ENCODE measurements around the gene PIEZO1. TPM values are rescaled to one million over a fixed set of nuclear protein-coding genes. Genes with fewer than 3 reads are reported as not detected.

The PIEZO1 gene
- total RNA-seq, 2 donors from 2014 or later: 55.7 to 128 TPM

DNA sequence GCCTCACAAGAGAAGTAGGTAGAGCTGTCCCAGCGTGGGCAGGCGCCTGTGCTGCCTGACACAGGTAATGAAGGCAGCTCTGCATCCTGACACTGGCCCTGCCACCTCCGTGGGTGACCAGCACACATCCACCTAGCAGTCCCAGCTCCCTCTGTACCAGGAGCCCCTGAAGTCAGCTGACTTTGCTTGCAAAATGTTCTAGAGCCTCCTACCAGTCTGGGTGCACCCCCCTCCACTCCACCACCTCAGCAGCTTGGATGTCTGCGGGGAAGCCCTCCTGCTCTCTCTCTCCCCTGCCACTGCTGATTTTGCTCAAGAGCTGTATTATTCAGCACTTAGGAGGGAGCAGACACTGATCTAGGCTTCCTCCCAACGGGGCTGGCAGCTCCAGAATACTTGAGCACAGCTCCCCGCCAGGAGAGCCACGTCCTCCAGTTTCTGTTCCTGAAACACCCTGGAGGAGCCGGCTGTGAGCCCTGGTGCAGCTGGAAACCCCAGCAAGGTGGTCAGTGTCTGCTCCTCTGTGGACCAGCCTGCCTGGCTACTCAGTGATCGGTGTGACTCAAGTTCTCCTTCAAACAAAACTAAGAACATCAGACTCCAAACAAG is 79.8 kb downstream of the PIEZO1 start:
- Mint-ChIP-seq H3K27ac (peak overlapping the region; percentile 82 to 92), H3K9me3 (no peaks in the 10 kb centered on the region), H3K36me3 (peaks cover 15% of the 10 kb centered on the region in 2 donors)
- no peak for DNase-seq (ENCODE audit: low spot score in 2 of 2)
- no peak for ATAC-seq

DNA sequence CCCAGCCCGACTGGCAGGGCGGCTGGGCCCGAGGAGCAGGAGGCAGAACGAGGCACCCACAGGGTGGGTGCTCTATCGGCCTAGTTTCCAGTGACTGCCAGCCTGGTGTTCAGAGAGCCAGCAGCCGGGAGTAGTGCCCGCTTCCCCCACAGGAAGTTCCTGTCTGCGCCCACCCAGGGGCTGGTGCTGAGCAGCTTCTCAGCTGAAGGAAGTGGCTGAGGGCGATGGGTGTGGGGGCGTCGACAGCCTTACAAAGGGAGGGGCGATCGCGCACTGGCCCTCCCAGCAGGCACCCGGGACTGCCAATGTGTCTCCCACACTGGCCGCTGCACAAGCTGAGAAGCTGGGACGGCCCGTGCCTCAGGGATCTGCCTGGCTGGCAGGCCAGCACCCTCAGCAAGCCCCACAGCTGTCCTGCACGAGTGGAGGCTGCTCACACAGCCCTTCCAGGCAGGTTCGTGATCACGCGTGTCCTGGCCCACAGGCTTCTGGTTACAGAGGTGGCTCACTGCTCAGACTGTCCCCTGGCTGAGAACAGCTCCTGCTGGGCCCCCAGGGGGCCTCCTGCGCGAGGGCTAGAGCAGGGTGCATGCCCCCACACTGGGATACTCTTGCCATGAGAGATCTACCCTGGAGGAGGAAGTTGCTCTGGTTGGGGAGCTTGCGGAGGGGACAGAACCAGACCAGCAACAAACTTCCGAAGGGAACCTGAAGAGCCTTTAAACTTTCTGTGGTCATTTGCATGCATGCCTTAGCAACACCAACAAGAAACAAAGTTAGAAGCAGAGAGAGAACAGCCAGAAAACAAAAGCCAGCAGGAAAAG is 81.3 kb downstream of the PIEZO1 start:
- Mint-ChIP-seq H3K27ac (peak overlapping the region; percentile 88 to 95), H3K9me3 (no peaks in the 10 kb centered on the region), H3K36me3 (peaks cover 22 to 23% of the 10 kb centered on the region in 2 donors)
- peak; percentile 71 to 72 for DNase-seq (ENCODE audit: low spot score in 2 of 2)
- ATAC-seq: peak; percentile 4 to 47

DNA sequence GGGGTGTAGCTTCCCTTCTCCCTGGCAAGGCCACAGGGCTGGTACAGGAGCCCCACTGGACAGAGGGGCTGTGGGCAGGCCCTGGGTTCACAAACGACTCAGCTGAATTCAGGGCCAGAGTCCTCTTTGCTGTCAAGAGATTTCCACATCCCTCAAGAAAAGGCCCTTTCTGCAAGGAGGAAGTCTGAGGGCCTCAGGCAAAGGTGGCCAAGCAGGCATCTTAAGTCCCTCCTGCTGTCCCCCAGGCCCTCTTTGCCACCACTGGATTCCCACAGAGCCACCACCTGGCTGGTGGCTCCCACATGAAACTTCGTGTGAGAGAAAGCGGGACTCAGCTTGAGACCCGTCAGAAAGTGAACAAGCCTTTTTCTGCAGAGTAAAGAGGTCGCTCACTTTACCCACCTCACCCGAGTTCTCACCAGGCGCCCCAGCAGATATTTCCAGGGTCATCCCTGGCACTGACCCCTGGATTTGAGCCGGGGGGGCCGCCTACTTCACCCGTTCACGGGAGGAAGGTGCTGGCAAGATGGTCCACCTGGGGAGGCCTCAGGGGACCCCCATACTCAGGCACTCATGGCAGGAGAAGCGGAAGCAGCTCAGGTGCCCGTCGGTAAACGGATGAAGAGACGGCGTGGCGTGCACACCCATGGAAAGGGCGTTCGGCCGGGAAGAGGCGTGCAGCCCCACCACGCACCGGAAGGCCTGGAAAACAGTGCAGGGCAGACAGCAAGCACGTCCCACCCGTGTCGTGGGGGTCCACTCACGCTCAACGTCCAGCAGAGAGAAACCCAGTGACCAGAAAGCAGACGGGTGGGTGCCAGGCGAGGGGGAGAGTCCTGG is 82.4 kb downstream of the PIEZO1 start:
- DNase-seq (ENCODE audit: low spot score in 2 of 2) (no peak), ATAC-seq (no peak)
- peak overlapping the region; percentile 88 to 95 for H3K27ac Mint-ChIP-seq
- peaks cover 22 to 23% of the 10 kb centered on the region in 2 donors for H3K36me3 Mint-ChIP-seq
- no peaks in the 10 kb centered on the region for H3K9me3 Mint-ChIP-seq

DNA sequence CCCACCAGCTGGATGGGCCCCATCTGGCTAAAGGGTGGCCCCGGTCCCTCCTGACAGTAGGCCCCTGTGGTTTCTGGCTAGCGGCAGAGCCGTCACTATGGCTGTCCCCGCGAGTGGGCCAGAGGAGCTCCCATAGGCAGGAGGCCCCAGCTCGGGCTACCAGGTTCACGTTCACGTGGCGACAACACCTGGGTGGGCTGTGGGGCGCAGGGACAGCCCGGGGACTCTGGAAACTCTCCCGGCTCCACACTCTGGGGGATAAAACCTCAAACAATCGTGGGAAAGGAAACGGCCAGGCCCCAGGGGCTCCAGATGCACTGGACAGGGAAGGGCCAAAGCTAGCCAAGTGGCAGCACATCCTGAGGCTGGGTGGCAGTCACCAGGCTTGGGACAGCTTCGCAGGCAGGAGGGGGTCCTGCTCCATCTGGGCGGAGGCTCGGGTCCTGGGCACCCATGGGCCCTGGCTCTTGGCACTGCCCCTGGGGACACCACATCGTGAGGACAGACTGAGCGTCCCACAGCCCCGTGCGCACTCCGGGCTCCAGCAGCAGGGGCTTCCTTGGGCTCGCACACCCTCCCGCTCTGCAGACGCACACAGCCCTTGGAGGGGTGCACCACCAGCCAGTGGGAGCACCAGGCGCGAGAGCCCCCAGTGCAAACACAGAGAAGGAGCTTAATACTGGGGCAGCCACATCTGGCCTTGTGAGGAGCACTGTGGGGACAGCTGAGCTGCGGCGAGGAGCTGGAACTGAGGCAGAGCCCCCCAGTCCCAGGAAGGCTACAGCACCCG is 83.2 kb downstream of the PIEZO1 start:
- ATAC-seq (no peak), DNase-seq (ENCODE audit: low spot score in 2 of 2) (no peak)
- H3K36me3 Mint-ChIP-seq: peaks cover 22 to 23% of the 10 kb centered on the region in 2 donors
- H3K9me3 Mint-ChIP-seq: no peaks in the 10 kb centered on the region
- peak overlapping the region; percentile 29 to 88 for H3K27ac Mint-ChIP-seq

DNA sequence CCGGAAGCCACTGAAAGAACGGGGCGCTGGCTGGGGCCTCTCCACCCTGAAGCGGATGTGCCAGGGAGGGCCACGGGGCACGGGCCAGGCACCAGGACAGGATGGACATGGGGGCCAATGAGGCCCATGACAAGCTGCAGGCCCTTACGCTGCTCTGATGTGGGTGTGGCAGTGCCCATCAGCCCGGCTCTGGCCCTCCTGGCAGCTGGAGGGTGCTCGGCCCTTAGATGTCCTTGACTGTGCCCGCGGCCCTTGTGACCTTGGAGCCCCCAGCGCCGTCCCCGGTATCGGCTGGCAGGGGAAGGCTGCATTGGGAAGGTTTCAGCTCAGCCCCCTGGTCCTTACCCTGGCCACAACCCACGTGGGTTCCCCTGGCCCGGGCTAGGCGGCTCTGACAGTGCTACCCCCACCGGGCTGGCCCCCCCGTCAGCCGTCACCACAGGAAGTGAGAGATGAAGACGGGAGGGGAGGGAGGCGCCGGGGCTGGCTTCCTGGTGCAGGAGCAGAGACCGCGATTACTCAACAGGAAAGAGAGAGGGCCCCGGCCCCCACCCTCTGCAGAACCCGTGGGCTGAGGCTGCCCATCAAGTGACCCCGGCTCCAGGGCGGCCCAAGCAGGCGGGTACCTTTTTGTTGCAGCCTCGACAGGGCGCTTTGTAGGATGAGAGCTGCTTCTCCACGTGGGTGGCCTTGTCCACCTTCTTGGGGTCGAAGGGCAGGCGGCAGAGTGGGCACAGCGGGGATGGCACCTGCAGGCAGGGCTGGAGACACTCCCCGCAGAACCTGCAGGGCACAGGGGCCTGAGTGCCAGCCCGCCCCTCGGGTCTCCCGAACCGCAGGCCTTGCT is 84.2 kb downstream of the PIEZO1 start:
- DNase-seq (ENCODE audit: low spot score in 2 of 2) (peak; percentile 88 to 97), ATAC-seq (peak; percentile 82 to 85)
- H3K27ac Mint-ChIP-seq: peak overlapping the region; percentile 88 to 90
- peaks cover 22 to 23% of the 10 kb centered on the region in 2 donors for H3K36me3 Mint-ChIP-seq
- no peaks in the 10 kb centered on the region for H3K9me3 Mint-ChIP-seq

DNA sequence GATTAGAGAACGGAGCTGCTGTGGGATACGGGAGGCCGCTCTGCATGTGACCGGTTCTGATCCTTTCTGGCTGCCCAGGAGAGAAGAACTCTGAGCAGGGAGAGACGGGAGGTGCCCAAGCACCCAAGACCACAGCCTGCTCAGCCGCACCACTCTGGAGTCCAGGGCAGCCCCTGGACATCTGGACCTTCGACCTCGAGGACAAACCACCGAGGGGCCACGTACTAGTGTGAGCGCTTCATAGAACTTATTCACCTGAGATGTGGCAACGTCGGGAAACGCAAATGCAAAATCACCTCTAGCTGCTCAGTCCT is 84.7 kb downstream of the PIEZO1 start:
- Mint-ChIP-seq H3K27ac (peak overlapping the region; percentile 85 to 88), H3K9me3 (no peaks in the 10 kb centered on the region), H3K36me3 (peaks cover 22 to 23% of the 10 kb centered on the region in 2 donors)
- DNase-seq (ENCODE audit: low spot score in 2 of 2) (no peak), ATAC-seq (no peak)

DNA sequence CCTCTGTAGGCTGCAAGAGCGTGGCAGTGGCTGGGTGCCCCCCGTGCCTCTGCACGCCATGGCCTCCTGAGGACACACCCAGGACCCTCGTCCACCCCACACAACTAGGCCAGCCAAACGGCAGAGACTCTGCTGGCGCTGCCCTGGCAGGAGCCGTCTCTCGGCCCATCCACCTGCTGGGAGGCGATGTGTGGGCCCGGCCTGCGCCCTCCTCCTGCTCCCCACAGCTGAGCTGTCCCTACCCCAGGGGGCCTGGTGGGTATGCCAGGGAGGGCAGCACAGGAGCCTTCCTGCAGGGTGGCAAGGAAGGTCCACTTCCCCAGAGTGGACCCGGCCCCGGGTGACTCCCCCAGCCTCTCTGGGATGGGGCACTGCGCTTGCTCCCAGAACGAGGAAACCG is 85.8 kb downstream of the PIEZO1 start:
- DNase-seq (ENCODE audit: low spot score in 2 of 2): no peak
- no peak for ATAC-seq
- Mint-ChIP-seq H3K36me3 (peaks cover 22 to 23% of the 10 kb centered on the region in 2 donors), H3K9me3 (no peaks in the 10 kb centered on the region), H3K27ac (no peak overlapping the region)

DNA sequence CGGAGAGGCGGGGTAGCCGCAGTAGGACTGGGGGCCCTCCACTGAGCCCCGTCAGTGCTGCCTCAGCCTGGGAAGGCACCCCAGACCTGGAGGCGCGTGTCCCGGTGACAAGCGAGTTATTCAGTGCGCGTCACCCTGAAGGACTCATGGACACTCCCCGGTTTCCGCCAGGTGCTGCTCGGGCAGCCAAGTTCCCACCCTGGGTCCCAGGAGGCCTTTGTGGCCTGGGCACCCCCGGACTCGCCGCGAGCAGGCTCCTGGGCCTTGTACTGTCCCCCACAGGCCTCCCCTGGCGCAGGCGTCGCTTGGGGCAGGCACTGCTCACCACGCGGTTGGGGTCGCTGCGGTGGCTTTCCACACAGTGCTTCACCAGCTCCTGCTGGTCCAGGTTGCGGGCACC is 86.4 kb downstream of the PIEZO1 start:
- ATAC-seq: no peak
- no peak overlapping the region for H3K27ac Mint-ChIP-seq
- no peaks in the 10 kb centered on the region for H3K9me3 Mint-ChIP-seq
- peaks cover 17 to 18% of the 10 kb centered on the region in 2 donors for H3K36me3 Mint-ChIP-seq
- DNase-seq (ENCODE audit: low spot score in 2 of 2): no peak

DNA sequence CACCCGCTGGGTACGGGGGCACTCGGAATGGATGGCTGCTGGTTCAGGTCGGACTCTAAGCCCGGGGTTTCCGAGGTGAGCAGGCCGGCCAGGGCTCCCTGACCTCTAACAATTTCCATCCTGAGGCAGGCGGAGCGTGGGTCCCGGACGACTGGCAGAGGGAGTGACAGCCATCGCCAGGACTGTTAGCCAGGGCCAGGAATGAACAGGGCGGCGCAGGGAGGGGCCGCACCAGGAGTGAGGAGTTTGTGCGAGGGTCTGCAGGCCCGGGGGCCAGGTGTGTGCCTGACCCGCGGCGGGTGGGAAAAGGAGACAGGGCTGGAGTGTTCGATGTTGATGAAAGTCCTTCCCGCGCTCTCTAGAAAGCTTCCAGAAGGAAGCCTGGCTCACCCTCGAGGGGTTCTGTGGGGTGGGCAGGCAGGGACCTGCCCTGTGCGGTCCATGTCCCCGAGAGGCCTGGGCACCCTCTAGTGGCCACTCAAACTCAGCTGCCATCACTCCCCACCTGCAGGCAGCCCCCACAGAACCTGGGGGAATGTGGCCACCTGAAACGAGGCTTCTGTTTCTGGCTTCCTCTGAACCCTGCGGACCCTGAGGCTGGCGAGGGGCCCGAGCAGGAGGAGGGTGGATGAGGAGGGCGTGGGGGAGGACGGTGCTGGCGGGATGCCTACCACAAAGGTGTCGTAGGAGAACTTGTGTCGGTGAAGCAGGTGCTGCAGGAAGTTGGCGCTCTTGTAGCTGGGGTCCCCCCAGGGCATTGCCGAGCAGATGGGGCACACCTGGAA is 87.0 kb downstream of the PIEZO1 start:
- DNase-seq (ENCODE audit: low spot score in 2 of 2) (no peak), ATAC-seq (no peak)
- no peaks in the 10 kb centered on the region for H3K9me3 Mint-ChIP-seq
- peaks cover 13 to 14% of the 10 kb centered on the region in 2 donors for H3K36me3 Mint-ChIP-seq
- H3K27ac Mint-ChIP-seq: peak overlapping the region in 1 of 2 donors; percentile 68

DNA sequence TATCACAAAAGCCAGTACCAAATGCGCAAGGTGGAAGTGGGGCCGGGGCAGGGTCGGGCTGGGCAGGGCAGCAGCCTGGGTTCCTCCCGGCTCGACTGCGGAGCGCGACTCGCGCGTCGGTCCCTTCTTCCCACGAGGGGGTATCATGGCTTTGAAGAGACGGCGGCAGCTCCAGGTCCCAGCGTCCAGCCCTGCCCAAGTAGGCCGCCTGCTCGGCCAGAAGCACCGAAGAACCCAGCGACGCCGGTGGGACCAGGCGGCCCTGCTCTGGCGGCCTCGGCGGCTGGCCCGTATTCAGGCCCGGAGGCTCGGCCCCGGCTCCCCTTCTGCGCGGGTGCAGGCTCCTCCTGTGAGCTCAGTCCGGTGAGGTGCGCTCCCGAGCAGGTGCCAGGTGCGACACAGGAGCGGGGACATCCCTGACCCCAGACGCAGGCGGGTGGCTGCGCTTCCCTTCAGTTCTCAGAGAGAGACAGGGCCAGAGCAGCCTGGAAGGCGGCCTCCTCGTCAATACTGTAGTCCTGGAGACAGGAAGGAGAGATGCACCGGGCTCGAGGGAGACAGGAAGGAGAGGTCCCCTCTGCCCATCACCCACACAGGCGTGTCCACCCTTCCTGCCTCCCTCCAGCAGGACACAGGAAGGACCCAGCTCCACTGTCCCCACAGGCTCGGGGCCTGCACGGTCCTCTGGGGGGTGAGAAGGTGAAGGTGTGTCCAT is 87.7 kb downstream of the PIEZO1 start:
- H3K27ac Mint-ChIP-seq: peak overlapping the region; percentile 22 to 68
- no peaks in the 10 kb centered on the region for H3K9me3 Mint-ChIP-seq
- peaks cover 7 to 8% of the 10 kb centered on the region in 2 donors for H3K36me3 Mint-ChIP-seq
- no peak for ATAC-seq
- DNase-seq (ENCODE audit: low spot score in 2 of 2): no peak

DNA sequence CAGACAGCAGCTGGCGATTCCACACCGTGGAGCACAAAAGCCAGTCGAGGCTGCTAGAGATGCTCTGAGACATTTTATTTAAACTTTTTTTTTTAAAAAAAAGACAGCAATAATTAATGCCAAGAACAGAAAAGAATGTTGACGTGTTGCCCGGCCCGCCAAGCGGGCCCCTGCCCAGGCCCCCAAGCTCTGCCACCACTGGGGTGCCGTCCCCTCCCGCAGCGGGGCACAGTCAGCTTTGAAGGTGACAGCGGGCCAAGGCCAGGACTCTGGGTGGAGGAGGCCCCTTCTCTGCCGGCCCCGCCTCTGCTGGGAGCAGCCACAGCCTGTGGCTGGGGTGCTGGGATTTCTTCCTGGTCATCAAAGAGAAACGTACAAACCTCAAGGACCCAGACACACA is 88.6 kb downstream of the PIEZO1 start:
- DNase-seq (ENCODE audit: low spot score in 2 of 2) (no peak), ATAC-seq (no peak)
- no peak overlapping the region for H3K27ac Mint-ChIP-seq
- H3K9me3 Mint-ChIP-seq: no peaks in the 10 kb centered on the region
- peaks cover 7 to 8% of the 10 kb centered on the region in 2 donors for H3K36me3 Mint-ChIP-seq

DNA sequence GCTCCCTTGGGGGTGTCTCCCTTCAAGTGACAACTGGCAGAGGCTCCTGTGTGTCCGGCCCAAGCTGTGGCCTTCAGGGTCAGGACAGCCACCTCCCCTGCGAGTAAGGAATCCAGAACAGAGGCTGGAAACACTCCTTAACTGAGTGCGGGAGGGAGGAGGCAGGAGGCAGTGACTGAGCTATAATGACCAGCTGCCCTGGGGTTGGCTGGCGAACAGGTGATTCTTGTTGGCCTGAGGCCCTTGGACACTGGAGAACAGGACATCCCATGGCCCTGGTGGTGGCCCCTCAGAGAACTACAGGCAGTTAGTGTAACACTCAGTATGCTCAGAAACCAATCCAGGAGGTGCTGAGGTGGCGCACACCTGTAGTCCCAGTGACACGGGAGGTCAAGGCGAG is 89.3 kb downstream of the PIEZO1 start:
- DNase-seq (ENCODE audit: low spot score in 2 of 2) (no peak), ATAC-seq (no peak)
- H3K27ac Mint-ChIP-seq: peak overlapping the region in 1 of 2 donors; percentile 80
- H3K36me3 Mint-ChIP-seq: peaks cover 7 to 8% of the 10 kb centered on the region in 2 donors
- no peaks in the 10 kb centered on the region for H3K9me3 Mint-ChIP-seq

DNA sequence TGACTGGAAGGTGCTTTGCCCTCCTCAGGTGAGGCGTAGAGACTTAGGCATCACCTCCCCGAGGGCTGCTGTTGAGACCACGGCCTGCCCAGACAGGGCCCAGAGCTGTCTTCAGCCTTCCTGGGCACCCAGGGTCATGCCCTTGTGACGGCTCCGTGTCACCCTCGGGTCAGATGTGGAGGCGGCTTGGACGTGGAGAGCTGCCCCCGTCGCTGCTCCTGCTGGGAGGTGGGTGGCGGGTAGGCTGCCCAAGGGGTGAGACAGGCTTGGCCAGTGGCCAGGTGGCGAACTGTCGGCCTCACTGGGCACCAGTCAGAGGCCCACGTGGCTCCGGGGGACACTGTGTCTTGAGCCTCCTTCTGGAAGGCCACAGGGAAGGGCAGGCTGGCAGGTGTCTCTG is 89.8 kb downstream of the PIEZO1 start:
- no peaks in the 10 kb centered on the region for H3K9me3 Mint-ChIP-seq

More for the DNA sequence above, 89.8 kb downstream of the PIEZO1 start:
- H3K27ac Mint-ChIP-seq: peak overlapping the region in 1 of 2 donors; percentile 80
- no peak for ATAC-seq
- no peak for DNase-seq (ENCODE audit: low spot score in 2 of 2)
- peaks cover 7 to 8% of the 10 kb centered on the region in 2 donors for H3K36me3 Mint-ChIP-seq
